ENCODE results near the gene STK36.

STK36 gene

GRCh38 chr2:218671654-218672566, at the start of gene STK36, which contains the start of gene RNF25:
TSS of gene STK36 (plus strand) at chr2:218672086. CDS start at chr2:218672830, 744 bp downstream.
TSS of gene RNF25 (minus strand) at chr2:218672002. CDS start at chr2:218671970, 32 bp downstream.
- peak; percentile 94 for DNase-seq (ENCODE audit: low spot score)

GRCh38 chr2:218622606-218623365, 49.1 kb upstream of the STK36 start:
- no peak for DNase-seq (ENCODE audit: low spot score)

- DNase-seq (ENCODE audit: low spot score): no peak
Measured at GRCh38 chr2:218623366-218623705, 48.5 kb upstream of the STK36 start.

- no peak for DNase-seq (ENCODE audit: low spot score)
Measured at GRCh38 chr2:218626369-218626768, 45.5 kb upstream of the STK36 start.

GRCh38 chr2:218627939-218628338, 43.9 kb upstream of the STK36 start:
- DNase-seq (ENCODE audit: low spot score): no peak

GRCh38 chr2:218631837-218632236, 40.0 kb upstream of the STK36 start:
- no peak for DNase-seq (ENCODE audit: low spot score)

GRCh38 chr2:218635719-218636118, 36.2 kb upstream of the STK36 start:
- DNase-seq (ENCODE audit: low spot score): no peak

GRCh38 chr2:218638372-218638771, 33.5 kb upstream of the STK36 start:
- DNase-seq (ENCODE audit: low spot score): no peak

- no peak for DNase-seq (ENCODE audit: low spot score)
Measured at GRCh38 chr2:218642121-218642656, 29.7 kb upstream of the STK36 start.

- no peak for DNase-seq (ENCODE audit: low spot score)
Measured at GRCh38 chr2:218642786-218643185, 29.1 kb upstream of the STK36 start.

- no peak for DNase-seq (ENCODE audit: low spot score)
Measured at GRCh38 chr2:218643751-218644310, 28.1 kb upstream of the STK36 start.

GRCh38 chr2:218644721-218645120, 27.2 kb upstream of the STK36 start:
- DNase-seq (ENCODE audit: low spot score): no peak

- no peak for DNase-seq (ENCODE audit: low spot score)
Measured at GRCh38 chr2:218645126-218645525, 26.8 kb upstream of the STK36 start.

GRCh38 chr2:218648088-218648786, 23.6 kb upstream of the STK36 start:
- peak; percentile 72 for DNase-seq (ENCODE audit: low spot score)

- no peak for DNase-seq (ENCODE audit: low spot score)
Measured at GRCh38 chr2:218648787-218649100, 23.1 kb upstream of the STK36 start.

- no peak for DNase-seq (ENCODE audit: low spot score)
Measured at GRCh38 chr2:218655751-218656150, 16.1 kb upstream of the STK36 start.

GRCh38 chr2:218658671-218659257, 13.1 kb upstream of the STK36 start:
- peak; percentile 51 for DNase-seq (ENCODE audit: low spot score)

GRCh38 chr2:218659258-218659987, 12.5 kb upstream of the STK36 start, which contains the start of the genes BCS1L and ZNF142:
TSS of gene BCS1L (plus strand) at chr2:218659683. CDS start at chr2:218660988, 1,305 bp downstream.
TSS of gene ZNF142 (minus strand) at chr2:218659623. CDS start at chr2:218656429, 3,194 bp downstream.
- peak; percentile 93 for DNase-seq (ENCODE audit: low spot score)

GRCh38 chr2:218659988-218660358, 11.9 kb upstream of the STK36 start:
- no peak for DNase-seq (ENCODE audit: low spot score)

GRCh38 chr2:218662377-218662776, 9.5 kb upstream of the STK36 start:
- DNase-seq (ENCODE audit: low spot score): no peak

- DNase-seq (ENCODE audit: low spot score): no peak
Measured at GRCh38 chr2:218662827-218663226, 9.1 kb upstream of the STK36 start.

Measured in D341Med (cell line).